ENCODE data around the gene MAZ.

DNA sequence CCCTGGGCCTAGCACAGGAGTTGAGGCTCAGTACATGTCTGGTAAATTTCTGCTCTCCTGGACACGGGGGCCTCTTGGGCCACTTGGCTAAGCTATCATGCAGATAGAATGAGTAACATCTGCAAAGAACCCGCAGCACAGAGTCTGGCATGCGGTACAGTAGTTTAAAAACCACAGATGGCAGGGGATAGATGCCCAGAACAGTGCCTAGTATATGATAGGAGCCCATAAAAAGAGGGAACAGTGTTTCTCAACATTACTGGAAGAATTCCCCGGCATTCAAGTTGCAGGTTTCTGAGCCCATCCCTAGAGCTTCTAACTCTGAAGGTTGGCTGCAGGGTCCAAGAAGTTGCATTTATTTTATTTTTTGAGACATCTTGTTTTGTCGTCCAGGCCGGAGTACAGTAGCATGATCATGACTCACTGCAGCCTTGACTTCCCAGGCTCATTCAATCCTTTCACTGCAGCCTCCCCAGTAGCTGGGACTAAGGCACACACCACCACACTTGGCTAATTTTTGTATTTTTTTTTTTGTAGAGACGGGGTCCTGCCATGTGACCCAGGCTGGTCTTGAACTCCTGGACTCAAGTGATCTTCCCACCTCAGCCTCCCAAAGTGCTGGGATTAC, 50.9 kb downstream of the MAZ start:
- TF ChIP-seq ZNF565 (CRISPR knock-in tag; conservative IDR thresholded peaks at IDR 0.05; ENCODE audit: low read depth) (no peak), ZFP30 (CRISPR knock-in tag; IDR thresholded peaks at IDR 0.05) (no peak), ZNF70 (CRISPR knock-in tag; IDR thresholded peaks at IDR 0.05) (no peak), RARB (CRISPR knock-in tag; IDR thresholded peaks at IDR 0.05) (no peak), PPARA (CRISPR knock-in tag; IDR thresholded peaks at IDR 0.05; ENCODE audit: borderline replicate concordance) (no peak), ZFP3 (CRISPR knock-in tag; IDR thresholded peaks at IDR 0.05) (no peak), ZC3H10 (CRISPR knock-in tag; IDR thresholded peaks at IDR 0.05) (no peak), TCF4 (CRISPR knock-in tag; IDR thresholded peaks at IDR 0.05; ENCODE audit: borderline replicate concordance) (no peak), ISL1 (CRISPR knock-in tag; IDR thresholded peaks at IDR 0.05) (no peak)
- TF ChIP-seq, protein P1, sequence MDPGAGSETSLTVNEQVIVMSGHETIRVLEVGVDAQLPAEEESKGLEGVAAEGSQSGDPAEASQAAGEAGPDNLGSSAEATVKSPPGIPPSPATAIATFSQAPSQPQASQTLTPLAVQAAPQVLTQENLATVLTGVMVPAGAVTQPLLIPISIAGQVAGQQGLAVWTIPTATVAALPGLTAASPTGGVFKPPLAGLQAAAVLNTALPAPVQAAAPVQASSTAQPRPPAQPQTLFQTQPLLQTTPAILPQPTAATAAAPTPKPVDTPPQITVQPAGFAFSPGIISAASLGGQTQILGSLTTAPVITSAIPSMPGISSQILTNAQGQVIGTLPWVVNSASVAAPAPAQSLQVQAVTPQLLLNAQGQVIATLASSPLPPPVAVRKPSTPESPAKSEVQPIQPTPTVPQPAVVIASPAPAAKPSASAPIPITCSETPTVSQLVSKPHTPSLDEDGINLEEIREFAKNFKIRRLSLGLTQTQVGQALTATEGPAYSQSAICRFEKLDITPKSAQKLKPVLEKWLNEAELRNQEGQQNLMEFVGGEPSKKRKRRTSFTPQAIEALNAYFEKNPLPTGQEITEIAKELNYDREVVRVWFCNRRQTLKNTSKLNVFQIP (CRISPR knock-in tag; IDR thresholded peaks at IDR 0.05; ENCODE audit: borderline replicate concordance, low read depth): no peak
- TF ChIP-seq, protein P2, sequence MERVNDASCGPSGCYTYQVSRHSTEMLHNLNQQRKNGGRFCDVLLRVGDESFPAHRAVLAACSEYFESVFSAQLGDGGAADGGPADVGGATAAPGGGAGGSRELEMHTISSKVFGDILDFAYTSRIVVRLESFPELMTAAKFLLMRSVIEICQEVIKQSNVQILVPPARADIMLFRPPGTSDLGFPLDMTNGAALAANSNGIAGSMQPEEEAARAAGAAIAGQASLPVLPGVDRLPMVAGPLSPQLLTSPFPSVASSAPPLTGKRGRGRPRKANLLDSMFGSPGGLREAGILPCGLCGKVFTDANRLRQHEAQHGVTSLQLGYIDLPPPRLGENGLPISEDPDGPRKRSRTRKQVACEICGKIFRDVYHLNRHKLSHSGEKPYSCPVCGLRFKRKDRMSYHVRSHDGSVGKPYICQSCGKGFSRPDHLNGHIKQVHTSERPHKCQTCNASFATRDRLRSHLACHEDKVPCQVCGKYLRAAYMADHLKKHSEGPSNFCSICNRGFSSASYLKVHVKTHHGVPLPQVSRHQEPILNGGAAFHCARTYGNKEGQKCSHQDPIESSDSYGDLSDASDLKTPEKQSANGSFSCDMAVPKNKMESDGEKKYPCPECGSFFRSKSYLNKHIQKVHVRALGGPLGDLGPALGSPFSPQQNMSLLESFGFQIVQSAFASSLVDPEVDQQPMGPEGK (CRISPR knock-in tag; IDR thresholded peaks at IDR 0.05; ENCODE audit: borderline replicate concordance): no peak
- TF ChIP-seq, protein P3, sequence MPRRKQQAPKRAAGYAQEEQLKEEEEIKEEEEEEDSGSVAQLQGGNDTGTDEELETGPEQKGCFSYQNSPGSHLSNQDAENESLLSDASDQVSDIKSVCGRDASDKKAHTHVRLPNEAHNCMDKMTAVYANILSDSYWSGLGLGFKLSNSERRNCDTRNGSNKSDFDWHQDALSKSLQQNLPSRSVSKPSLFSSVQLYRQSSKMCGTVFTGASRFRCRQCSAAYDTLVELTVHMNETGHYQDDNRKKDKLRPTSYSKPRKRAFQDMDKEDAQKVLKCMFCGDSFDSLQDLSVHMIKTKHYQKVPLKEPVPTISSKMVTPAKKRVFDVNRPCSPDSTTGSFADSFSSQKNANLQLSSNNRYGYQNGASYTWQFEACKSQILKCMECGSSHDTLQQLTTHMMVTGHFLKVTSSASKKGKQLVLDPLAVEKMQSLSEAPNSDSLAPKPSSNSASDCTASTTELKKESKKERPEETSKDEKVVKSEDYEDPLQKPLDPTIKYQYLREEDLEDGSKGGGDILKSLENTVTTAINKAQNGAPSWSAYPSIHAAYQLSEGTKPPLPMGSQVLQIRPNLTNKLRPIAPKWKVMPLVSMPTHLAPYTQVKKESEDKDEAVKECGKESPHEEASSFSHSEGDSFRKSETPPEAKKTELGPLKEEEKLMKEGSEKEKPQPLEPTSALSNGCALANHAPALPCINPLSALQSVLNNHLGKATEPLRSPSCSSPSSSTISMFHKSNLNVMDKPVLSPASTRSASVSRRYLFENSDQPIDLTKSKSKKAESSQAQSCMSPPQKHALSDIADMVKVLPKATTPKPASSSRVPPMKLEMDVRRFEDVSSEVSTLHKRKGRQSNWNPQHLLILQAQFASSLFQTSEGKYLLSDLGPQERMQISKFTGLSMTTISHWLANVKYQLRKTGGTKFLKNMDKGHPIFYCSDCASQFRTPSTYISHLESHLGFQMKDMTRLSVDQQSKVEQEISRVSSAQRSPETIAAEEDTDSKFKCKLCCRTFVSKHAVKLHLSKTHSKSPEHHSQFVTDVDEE (CRISPR knock-in tag; IDR thresholded peaks at IDR 0.05): no peak
